Common myeloid progenitor, CD34-positive (primary cell): ENCODE data around the gene AUTS2.

Experiments used
- CTCF ChIA-PET: fragments of 350-600 bp; sonication (Branson Sonifier 250); formaldehyde crosslinking; loops from one replicate; lab custom pipeline; 2021; ENCODE audit warnings: antibody characterized with exemption; lab: Charles Lee
- POLR2A ChIA-PET: fragments of 350-600 bp; sonication (Branson Sonifier 250); formaldehyde crosslinking; loops from one replicate; lab custom pipeline; 2021; ENCODE audit warnings: antibody characterized with exemption; lab: Charles Lee
- DNase-seq, 3 donors: peaks; one replicate each; pipeline versions ENCODE4 v3.0.0 to v3.0.0-alpha.2; 2013
- H3K27ac ChIP-seq, 2 experiments: 1 replicate in 1 of 2; 2 replicates in 1 of 2; pipeline ENCODE4 v1.7.0; 2013; ENCODE audit warnings: inconsistent platforms in 2 of 2, low read length in 2 of 2, mild to moderate bottlenecking in 2 of 2, low read depth in 1 of 2, moderate library complexity in 1 of 2; ENCODE audit not compliant: severe bottlenecking in 2 of 2, insufficient read depth in 1 of 2, poor library complexity in 1 of 2
- H3K27me3 ChIP-seq, 5 experiments: replicated peaks in 2 of 5; 1 replicate in 3 of 5; 2 replicates in 2 of 5; pipeline versions ENCODE4 v1.6.1 to v1.7.0; 2013; ENCODE audit warnings: low read length in 4 of 5, mild to moderate bottlenecking in 2 of 5, moderate library complexity in 2 of 5, inconsistent platforms in 1 of 5; ENCODE audit not compliant: insufficient read depth in 5 of 5, control insufficient read depth in 4 of 5
- H3K36me3 ChIP-seq, 4 experiments: 1 replicate in 2 of 4; 2 replicates in 2 of 4; pipeline versions ENCODE4 v1.6.1 to v1.7.0; 2013; ENCODE audit warnings: low read length in 3 of 4, control low read depth in 1 of 4, mild to moderate bottlenecking in 1 of 4; ENCODE audit not compliant: control insufficient read depth in 4 of 4, insufficient read depth in 4 of 4
- H3K4me1 ChIP-seq, 4 experiments: 1 replicate in 3 of 4; 2 replicates in 1 of 4; pipeline versions ENCODE4 v1.6.1 to v1.7.1; 2013; ENCODE audit warnings: low read length in 3 of 4, mild to moderate bottlenecking in 3 of 4, control low read depth in 1 of 4, inconsistent platforms in 1 of 4, moderate library complexity in 1 of 4; ENCODE audit not compliant: control insufficient read depth in 4 of 4, insufficient read depth in 4 of 4; ENCODE audit errors: control extremely low read depth in 1 of 4
- H3K4me3 ChIP-seq, 7 experiments: 1 replicate in 4 of 7; 2 replicates in 3 of 7; pipeline versions ENCODE4 v1.5.1 to v1.7.0; 2013; ENCODE audit warnings: mild to moderate bottlenecking in 7 of 7, low read length in 6 of 7, moderate library complexity in 6 of 7, inconsistent platforms in 2 of 7, low read depth in 2 of 7, control low read depth in 1 of 7; ENCODE audit not compliant: insufficient read depth in 4 of 7, control insufficient read depth in 1 of 7; ENCODE audit errors: extremely low read depth in 1 of 7
- H3K9me3 ChIP-seq, 5 experiments: 1 replicate in 4 of 5; 2 replicates in 1 of 5; pipeline versions ENCODE4 v1.6.1 to v1.7.1; 2013; ENCODE audit warnings: low read length in 4 of 5, mild to moderate bottlenecking in 2 of 5, inconsistent platforms in 1 of 5, low read depth in 1 of 5, moderate library complexity in 1 of 5; ENCODE audit not compliant: control insufficient read depth in 4 of 5, insufficient read depth in 2 of 5; ENCODE audit errors: control extremely low read depth in 1 of 5
- WGBS: methylation state at CpG from one replicate; pipeline ENCODE4 v1.1.5; 2013; ENCODE audit not compliant: insufficient coverage; 5-methylcytosine and 5-hydroxymethylcytosine counted together

AUTS2 gene

GRCh38 chr7:69959789-69960499 is 361.7 kb downstream of the AUTS2 start:
- no peak for DNase-seq
- Histone ChIP-seq H3K9me3 (no peaks in the 10 kb centered on the region), H3K4me1 (peaks cover 15 to 32% (median 23%) of the 10 kb centered on the region in 4 experiments), H3K36me3 (no peaks in the 10 kb centered on the region), H3K27ac (no peak overlapping the region), H3K4me3 (no peak overlapping the region), H3K27me3 (no peaks in the 10 kb centered on the region)
- ChIA-PET CTCF (interaction anchor here (1.4 to 1.5 kb wide), 2 partner anchors 28 to 38 kb away, joined by 3 to 5 read pairs; no protein-coding TSS in a partner anchor), POLR2A (no interaction called here)
- 100% methylated on average over 1 of the region's 3 CpGs for WGBS

- ChIA-PET CTCF (no interaction called here), POLR2A (interaction anchor here (0.6 to 1.3 kb wide), 2 partner anchors 8 to 836 kb away, joined by 3 to 6 read pairs; no protein-coding TSS in a partner anchor)
- H3K4me1 ChIP-seq, result peaks cover 12 to 29% (median 23%) of the 10 kb centered on the region in 4 experiments
- no peaks in the 10 kb centered on the region for H3K36me3 ChIP-seq
- no peak overlapping the region for H3K4me3 ChIP-seq
- H3K9me3 ChIP-seq, result no peaks in the 10 kb centered on the region
- no peak for DNase-seq
- no peaks in the 10 kb centered on the region for H3K27me3 ChIP-seq
- no peak overlapping the region for H3K27ac ChIP-seq
These were observed 363.2 kb downstream of the AUTS2 start for GRCh38 chr7:69961436-69961835.

- no peaks in the 10 kb centered on the region for H3K27me3 ChIP-seq
- WGBS, result 5% methylated on average over 4 of the region's 6 CpGs
- ChIA-PET CTCF (interaction anchor here (1.8 to 2.0 kb wide), 2 partner anchors 8 to 29 kb away, joined by 4 to 6 read pairs; no protein-coding TSS in a partner anchor), POLR2A (interaction anchor here (1.3 kb wide), 1 partner anchor 9 kb away, joined by 6 read pairs; no protein-coding TSS in a partner anchor)
- peak overlapping the region in 2 of 7 experiments; percentile 2 to 54 for H3K4me3 ChIP-seq
- peaks cover 12 to 31% (median 23%) of the 10 kb centered on the region in 4 experiments for H3K4me1 ChIP-seq
- H3K9me3 ChIP-seq, result no peaks in the 10 kb centered on the region
- no peaks in the 10 kb centered on the region for H3K36me3 ChIP-seq
- peak overlapping the region in 1 of 2 experiments; percentile 20 for H3K27ac ChIP-seq
- DNase-seq, result peak in 2 of 3 donors; percentile 60 to 66
These were observed 364.2 kb downstream of the AUTS2 start for GRCh38 chr7:69962186-69963065.

GRCh38 chr7:69963393-69963792 is 365.1 kb downstream of the AUTS2 start:
- WGBS, result no CpG with 5 or more reads among the region's 2 CpGs

GRCh38 chr7:69966766-69967591 is 368.7 kb downstream of the AUTS2 start:
- H3K9me3 ChIP-seq, result no peaks in the 10 kb centered on the region
- peaks cover 8 to 38% (median 26%) of the 10 kb centered on the region in 4 experiments for H3K4me1 ChIP-seq
- 98% methylated on average over 5 of the region's 8 CpGs for WGBS
- no peak overlapping the region for H3K27ac ChIP-seq
- ChIA-PET CTCF (interaction anchor here (0.5 kb wide), 1 partner anchor 34 kb away, joined by 3 read pairs; no protein-coding TSS in a partner anchor), POLR2A (no interaction called here)
- no peaks in the 10 kb centered on the region for H3K36me3 ChIP-seq
- no peaks in the 10 kb centered on the region for H3K27me3 ChIP-seq
- DNase-seq, result no peak
- no peak overlapping the region for H3K4me3 ChIP-seq

More at GRCh38 chr7:69963393-69963792, 365.1 kb downstream of the AUTS2 start:
- H3K4me3 ChIP-seq, result no peak overlapping the region
- ChIA-PET POLR2A (no interaction called here), CTCF (interaction anchor here (1.1 to 2.0 kb wide), 3 partner anchors 9 to 77 kb away, joined by 3 to 6 read pairs (median 4); no protein-coding TSS in a partner anchor)
- no peak overlapping the region for H3K27ac ChIP-seq
- H3K4me1 ChIP-seq, result peaks cover 12 to 39% (median 29%) of the 10 kb centered on the region in 4 experiments
- H3K27me3 ChIP-seq, result no peaks in the 10 kb centered on the region
- H3K36me3 ChIP-seq, result no peaks in the 10 kb centered on the region
- no peaks in the 10 kb centered on the region for H3K9me3 ChIP-seq
- peak in 2 of 3 donors; percentile 7 to 33 for DNase-seq

- Histone ChIP-seq H3K27ac (no peak overlapping the region), H3K4me1 (peaks cover 4 to 29% (median 17%) of the 10 kb centered on the region in 4 experiments), H3K36me3 (no peaks in the 10 kb centered on the region), H3K4me3 (peak overlapping the region in 1 of 7 experiments; percentile 20), H3K9me3 (no peaks in the 10 kb centered on the region), H3K27me3 (no peaks in the 10 kb centered on the region)
- DNase-seq, result peak in 1 of 3 donors; percentile 20
- 13% methylated on average over 3 of the region's 3 CpGs for WGBS
- ChIA-PET CTCF (interaction anchor here (0.6 kb wide), 1 partner anchor 415 kb away, joined by 3 read pairs; no protein-coding TSS in a partner anchor), POLR2A (no interaction called here)
These were observed 369.6 kb downstream of the AUTS2 start for GRCh38 chr7:69967689-69968450.
